GM23248 (cell line): Measurements from ENCODE around the gene SLBP.

Source experiments
- EZH2 ChIP-seq: fragments of 200-600 bp; sonication (generic); IDR thresholded peaks from 2 replicates; pipeline ENCODE4 v1.6.1; 2018; ENCODE audit warnings: antibody characterized with exemption, mild to moderate bottlenecking; ENCODE audit not compliant: insufficient read depth, poor library complexity, severe bottlenecking
- EZH2phosphoT487 ChIP-seq: fragments of 200-600 bp; sonication (generic); IDR thresholded peaks from 2 replicates; pipeline ENCODE4 v1.6.1; 2018; ENCODE audit warnings: antibody characterized with exemption, moderate library complexity, mild to moderate bottlenecking, low read depth; ENCODE audit not compliant: insufficient read depth

DNA sequence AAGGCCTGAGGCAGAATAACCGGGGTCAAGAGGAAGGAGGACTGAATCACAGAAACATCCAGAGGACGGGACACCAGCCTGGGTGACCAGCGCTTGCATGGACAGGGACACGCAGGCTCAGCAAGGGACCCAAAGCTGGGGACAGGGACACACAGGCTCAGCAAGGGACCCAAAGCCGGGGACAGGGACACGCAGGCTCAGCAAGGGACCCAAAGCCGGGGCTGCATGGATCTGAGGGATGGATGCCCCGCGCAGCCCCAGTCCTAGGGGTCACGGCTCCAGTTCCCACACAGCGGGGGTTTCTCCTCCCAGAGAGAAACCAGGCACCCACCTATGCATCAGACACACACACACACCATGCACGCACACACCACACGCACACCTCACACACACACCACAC is 60.5 kb downstream of the SLBP start:
- TF ChIP-seq EZH2 = no peak
- TF ChIP-seq EZH2phosphoT487 = no peak
